ENCODE measurements around the gene SMIM24.

Gene SMIM24

DNA sequence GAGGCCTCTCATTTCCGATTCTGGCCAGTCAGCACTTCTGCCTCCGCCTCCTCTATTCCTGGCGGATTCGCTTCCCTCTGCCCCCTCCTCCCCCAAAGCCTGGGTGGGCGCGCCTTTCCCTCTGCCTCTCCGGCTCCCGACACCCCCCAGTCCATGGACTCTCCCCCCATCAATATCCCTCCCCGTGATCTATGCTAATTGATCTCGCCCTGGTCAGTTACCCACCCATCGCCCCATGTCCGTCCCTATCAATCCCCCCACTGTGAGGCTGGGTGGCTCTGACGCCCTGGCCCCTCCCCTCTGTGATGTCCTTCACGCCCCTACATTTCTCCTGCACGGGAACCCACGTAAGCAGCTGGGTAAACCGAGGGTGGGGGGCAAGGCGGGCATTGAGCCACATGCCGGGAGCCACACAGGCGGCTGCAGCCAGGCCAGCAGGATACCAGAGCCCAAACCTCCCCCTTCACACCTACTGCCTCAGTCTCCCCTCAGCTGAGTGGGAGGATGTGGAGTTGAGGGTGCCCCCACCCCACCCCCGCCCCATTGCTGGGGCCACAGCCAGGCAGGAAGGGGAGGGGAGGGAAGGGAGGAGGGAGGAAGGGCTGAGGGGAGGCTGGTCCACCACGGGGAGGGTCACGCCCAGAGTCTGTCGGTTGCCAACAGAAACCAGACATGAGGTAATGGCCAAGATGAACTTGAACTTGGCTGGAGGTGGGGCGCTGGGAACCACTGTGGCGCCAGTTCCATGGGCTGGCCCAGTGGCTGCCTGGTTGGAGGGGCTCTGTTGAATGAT lies 21.0 kb downstream of the SMIM24 start:
- H4K20me1 ChIP-seq (ENCODE audit: control insufficient read depth, insufficient read depth, low read depth, low read length), result no peaks in the 10 kb centered on the region
- no peaks in the 10 kb centered on the region for H3K4me1 ChIP-seq (ENCODE audit: control insufficient read depth, low read length)
- TF ChIP-seq EZH2phosphoT487 (IDR thresholded peaks at IDR 0.05; ENCODE audit: borderline replicate concordance, low read length), result no peak
- TF ChIP-seq CTCF (IDR thresholded peaks at IDR 0.05; ENCODE audit: low read depth, low read length, poor library complexity, severe bottlenecking), result no peak
- no peaks in the 10 kb centered on the region for H3K9me2 ChIP-seq (replicated peaks; ENCODE audit: control insufficient read depth, low read length)
- no peaks in the 10 kb centered on the region for H3K27me3 ChIP-seq (ENCODE audit: control insufficient read depth, low read length)
- no peak overlapping the region for H3K4me3 ChIP-seq (ENCODE audit: low read length)
- H3K79me2 ChIP-seq (ENCODE audit: control insufficient read depth, low read length), result no peaks in the 10 kb centered on the region
- H3K27ac ChIP-seq (ENCODE audit: low read depth, low read length), result no peak overlapping the region
- H3K9me3 ChIP-seq (ENCODE audit: control insufficient read depth, insufficient read depth, low read length), result no peaks in the 10 kb centered on the region
- H3K4me2 ChIP-seq (ENCODE audit: low read length), result no peak overlapping the region
- H3F3A ChIP-seq (ENCODE audit: control insufficient read depth, insufficient read depth), result no peaks in the 10 kb centered on the region
- no peaks in the 10 kb centered on the region for H3K36me3 ChIP-seq (ENCODE audit: control insufficient read depth, low read length)

DNA sequence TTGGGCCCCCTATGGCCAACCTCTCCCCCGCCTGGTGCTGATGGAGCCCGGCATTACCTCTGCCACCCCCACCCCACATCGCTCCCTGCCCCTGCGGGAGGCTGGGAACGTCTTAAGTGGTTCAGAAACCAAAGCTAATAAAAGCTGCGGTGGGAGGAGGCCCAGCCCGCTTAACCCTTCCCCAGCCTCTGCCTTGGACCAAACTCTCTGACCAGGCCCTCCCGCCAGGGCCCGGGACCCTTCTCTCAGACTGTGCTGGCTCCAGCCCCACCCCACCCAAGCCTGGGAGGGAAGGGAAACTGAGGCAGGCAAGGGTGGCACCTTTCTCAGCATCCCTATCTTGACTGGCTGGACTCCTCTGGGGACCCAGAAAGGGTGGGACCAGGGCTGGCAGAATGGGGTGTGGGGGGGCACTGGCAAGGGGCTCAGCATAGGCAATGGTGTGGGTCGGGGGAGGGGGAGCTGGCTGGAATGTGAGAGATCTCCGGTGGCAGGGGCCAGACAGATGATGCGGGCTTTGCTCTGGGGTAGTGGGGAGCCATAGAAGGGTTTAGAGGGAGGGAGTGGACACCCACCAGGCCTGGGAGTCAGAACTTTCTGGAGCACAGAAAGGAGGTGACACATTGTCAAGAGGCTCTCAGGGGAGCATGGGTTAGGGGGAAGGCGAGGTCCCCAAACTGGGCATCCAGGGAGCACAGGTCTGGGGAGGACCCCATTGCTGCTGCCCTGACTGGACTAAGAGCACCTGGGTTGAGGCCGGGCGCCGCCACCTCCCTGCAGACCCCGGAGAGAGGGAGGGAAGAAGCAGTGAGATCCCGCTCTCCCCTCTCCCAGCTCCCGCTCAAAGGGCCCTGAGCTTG lies 21.9 kb downstream of the SMIM24 start:
- no peaks in the 10 kb centered on the region for H3K9me3 ChIP-seq (ENCODE audit: control insufficient read depth, insufficient read depth, low read length)
- H3K4me2 ChIP-seq (ENCODE audit: low read length), result no peak overlapping the region
- H3K27ac ChIP-seq (ENCODE audit: low read depth, low read length), result no peak overlapping the region
- H3K79me2 ChIP-seq (ENCODE audit: control insufficient read depth, low read length), result no peaks in the 10 kb centered on the region
- H4K20me1 ChIP-seq (ENCODE audit: control insufficient read depth, insufficient read depth, low read depth, low read length), result no peaks in the 10 kb centered on the region
- H3K9me2 ChIP-seq (replicated peaks; ENCODE audit: control insufficient read depth, low read length), result no peaks in the 10 kb centered on the region
- H3K27me3 ChIP-seq (ENCODE audit: control insufficient read depth, low read length), result no peaks in the 10 kb centered on the region
- H3F3A ChIP-seq (ENCODE audit: control insufficient read depth, insufficient read depth), result no peaks in the 10 kb centered on the region
- no peaks in the 10 kb centered on the region for H3K4me1 ChIP-seq (ENCODE audit: control insufficient read depth, low read length)
- H3K4me3 ChIP-seq (ENCODE audit: low read length), result no peak overlapping the region
- no peaks in the 10 kb centered on the region for H3K36me3 ChIP-seq (ENCODE audit: control insufficient read depth, low read length)
- no peak for TF ChIP-seq EZH2phosphoT487 (IDR thresholded peaks at IDR 0.05; ENCODE audit: borderline replicate concordance, low read length)
- no peak for TF ChIP-seq CTCF (IDR thresholded peaks at IDR 0.05; ENCODE audit: low read depth, low read length, poor library complexity, severe bottlenecking)

GRCh38 chr19:3457528-3458228 lies 22.6 kb downstream of the SMIM24 start:
- H4K20me1 ChIP-seq (ENCODE audit: control insufficient read depth, insufficient read depth, low read depth, low read length), result no peaks in the 10 kb centered on the region
- no peak overlapping the region for H3K4me3 ChIP-seq (ENCODE audit: low read length)
- no peaks in the 10 kb centered on the region for H3K36me3 ChIP-seq (ENCODE audit: control insufficient read depth, low read length)
- H3F3A ChIP-seq (ENCODE audit: control insufficient read depth, insufficient read depth), result no peaks in the 10 kb centered on the region
- no peaks in the 10 kb centered on the region for H3K9me2 ChIP-seq (replicated peaks; ENCODE audit: control insufficient read depth, low read length)
- no peaks in the 10 kb centered on the region for H3K4me1 ChIP-seq (ENCODE audit: control insufficient read depth, low read length)
- H3K27me3 ChIP-seq (ENCODE audit: control insufficient read depth, low read length), result no peaks in the 10 kb centered on the region
- no peaks in the 10 kb centered on the region for H3K79me2 ChIP-seq (ENCODE audit: control insufficient read depth, low read length)
- H3K4me2 ChIP-seq (ENCODE audit: low read length), result no peak overlapping the region
- TF ChIP-seq CTCF (IDR thresholded peaks at IDR 0.05; ENCODE audit: low read depth, low read length, poor library complexity, severe bottlenecking), result no peak
- no peak for TF ChIP-seq EZH2phosphoT487 (IDR thresholded peaks at IDR 0.05; ENCODE audit: borderline replicate concordance, low read length)
- no peaks in the 10 kb centered on the region for H3K9me3 ChIP-seq (ENCODE audit: control insufficient read depth, insufficient read depth, low read length)
- H3K27ac ChIP-seq (ENCODE audit: low read depth, low read length), result no peak overlapping the region

Measured in DOHH2 (cell line).